Right lobe of liver (tissue), 4 donors: ENCODE data around the gene GDE1.

Experiments used
- CTCF ChIP-seq, 4 donors: fragments of 200-600 bp in 3 of 4; fragments of 450-650 bp in 1 of 4; IDR thresholded peaks; one replicate each; pipeline versions ENCODE4 v1.5.1 to v1.8.0; 2016 to 2022; ENCODE audit warnings: antibody characterized with exemption in 4 of 4, mild to moderate bottlenecking in 2 of 4
- POLR2A ChIP-seq: fragments of 450-650 bp; IDR thresholded peaks from one replicate; pipeline ENCODE4 v1.6.1; 2017; ENCODE audit warnings: antibody characterized with exemption, mild to moderate bottlenecking
- donor health status: DM: no; HTN: no; CAD: no.
- donor health status: DM: no; HTN: no; CAD: no.
- donor health status: DM: no; HTN: yes; CAD: no.

- TF ChIP-seq POLR2A (no peak), CTCF (IDR thresholded peaks at IDR 0.05) (no peak)
These were observed 3.5 kb downstream of the GDE1 start for GRCh38 chr16:19518388-19518787.
